Type B pancreatic cell (in vitro differentiated cells): Measurements from ENCODE around the gene ARL4C. TPM values are rescaled to one million over a fixed set of nuclear protein-coding genes. Genes with fewer than 3 reads are reported as not detected.
A peak's percentile ranks its signal among the peaks of the same experiment; 100 is the strongest.

ENCODE experiments used
- DNase-seq: peaks from one replicate; pipeline ENCODE4 v3.0.0; 2021; ENCODE audit warnings: mixed read lengths; ENCODE audit not compliant: unreplicated experiment; ENCODE audit errors: extremely low spot score
- H3K27ac Mint-ChIP-seq: 2 replicates; pipeline ENCODE4 v1.8.0; 2021; ENCODE audit warnings: mild to moderate bottlenecking, mixed read lengths
- H3K27me3 Mint-ChIP-seq: 2 replicates; pipeline ENCODE4 v1.8.0; 2021; ENCODE audit warnings: mixed read lengths
- H3K36me3 Mint-ChIP-seq: 2 replicates; pipeline ENCODE4 v1.8.0; 2021; ENCODE audit warnings: mixed read lengths
- H3K4me1 Mint-ChIP-seq: one replicate; pipeline ENCODE4 v1.8.0; 2021; ENCODE audit warnings: mixed read lengths; ENCODE audit not compliant: unreplicated experiment
- H3K4me3 Mint-ChIP-seq: 2 replicates; pipeline ENCODE4 v1.8.0; 2021; ENCODE audit warnings: mild to moderate bottlenecking, mixed read lengths
- H3K9me3 Mint-ChIP-seq: 2 replicates; pipeline ENCODE4 v1.8.0; 2021; ENCODE audit warnings: mixed read lengths
- CTCF ChIP-seq: fragments of 200-600 bp; sonication (generic); conservative IDR thresholded peaks from 2 replicates; pipeline ENCODE4 v1.5.0; 2021; ENCODE audit warnings: antibody characterized with exemption, mild to moderate bottlenecking
- total RNA-seq: library from RNA; stranded (reverse); gene quantifications from 2 replicates; pipeline ENCODE4 v1.2.1, GENCODE V29; 2021; ENCODE audit warnings: low replicate concordance

ARL4C gene
- total RNA-seq, 1 donor from 2014 or later = 72.1 TPM

- no peak for TF ChIP-seq CTCF
- H3K27me3 Mint-ChIP-seq = peaks cover 12% of the 10 kb centered on the region
- H3K36me3 Mint-ChIP-seq = peaks cover 27% of the 10 kb centered on the region
- H3K27ac Mint-ChIP-seq = peak overlapping the region; percentile 89
- H3K9me3 Mint-ChIP-seq = no peaks in the 10 kb centered on the region
- peaks cover 22% of the 10 kb centered on the region for H3K4me1 Mint-ChIP-seq
- DNase-seq = no peak
- H3K4me3 Mint-ChIP-seq = peak overlapping the region; percentile 98
Measured at GRCh38 chr2:234496055-234496834, 636 bp downstream of the ARL4C start.

- peak overlapping the region; percentile 98 for H3K4me3 Mint-ChIP-seq
- peaks cover 33% of the 10 kb centered on the region for H3K36me3 Mint-ChIP-seq
- H3K4me1 Mint-ChIP-seq = peaks cover 23% of the 10 kb centered on the region
- H3K27ac Mint-ChIP-seq = peak overlapping the region; percentile 89
- no peak for DNase-seq
- TF ChIP-seq CTCF = no peak
- H3K27me3 Mint-ChIP-seq = peaks cover 12% of the 10 kb centered on the region
- no peaks in the 10 kb centered on the region for H3K9me3 Mint-ChIP-seq
Measured at GRCh38 chr2:234495251-234496054, 1.4 kb downstream of the ARL4C start.

- Mint-ChIP-seq H3K27ac (peak overlapping the region; percentile 89), H3K9me3 (no peaks in the 10 kb centered on the region), H3K4me1 (peaks cover 26% of the 10 kb centered on the region), H3K36me3 (peaks cover 40% of the 10 kb centered on the region), H3K4me3 (peak overlapping the region; percentile 98), H3K27me3 (peaks cover 12% of the 10 kb centered on the region)
- no peak for DNase-seq
- no peak for TF ChIP-seq CTCF
Measured at GRCh38 chr2:234494361-234495250, 2.3 kb downstream of the ARL4C start.

GRCh38 chr2:234493796-234494195 is 3.1 kb downstream of the ARL4C start:
- DNase-seq = no peak
- Mint-ChIP-seq H3K27me3 (peaks cover 12% of the 10 kb centered on the region), H3K36me3 (peaks cover 40% of the 10 kb centered on the region), H3K4me3 (peak overlapping the region; percentile 98), H3K4me1 (peaks cover 26% of the 10 kb centered on the region), H3K9me3 (no peaks in the 10 kb centered on the region), H3K27ac (no peak overlapping the region)
- no peak for TF ChIP-seq CTCF
